Neural crest cell (in vitro differentiated cells): ENCODE data around the gene CLCN7. TPM values are rescaled to one million over a fixed set of nuclear protein-coding genes. Genes with fewer than 3 reads are reported as not detected.

Experiments used
- DNase-seq: peaks from one replicate; pipeline ENCODE4 v3.0.0; 2021; ENCODE audit warnings: low read depth, mixed read lengths, low spot score
- H3K27ac Mint-ChIP-seq: one replicate; pipeline ENCODE4 v1.8.0; 2021; ENCODE audit warnings: mild to moderate bottlenecking, mixed read lengths; ENCODE audit not compliant: unreplicated experiment
- H3K27me3 Mint-ChIP-seq: 2 replicates; pipeline ENCODE4 v1.8.0; 2021; ENCODE audit warnings: low read depth, mild to moderate bottlenecking, mixed read lengths
- H3K36me3 Mint-ChIP-seq: 2 replicates; pipeline ENCODE4 v1.8.0; 2021; ENCODE audit warnings: low read depth, mild to moderate bottlenecking, mixed read lengths
- H3K4me1 Mint-ChIP-seq: 2 replicates; pipeline ENCODE4 v1.8.0; 2021; ENCODE audit warnings: mixed read lengths
- H3K4me3 Mint-ChIP-seq: one replicate; pipeline ENCODE4 v1.8.0; 2021; ENCODE audit warnings: mild to moderate bottlenecking, mixed read lengths
- H3K9me3 Mint-ChIP-seq: 2 replicates; pipeline ENCODE4 v1.8.0; 2021; ENCODE audit warnings: mixed read lengths
- total RNA-seq: library from RNA; stranded (reverse); gene quantifications from 2 replicates; pipeline ENCODE4 v1.2.1, GENCODE V29; 2021
- TF ChIP-seq, protein P1 (sequence below): fragments of 200-600 bp; sonication (generic); conservative IDR thresholded peaks from 2 replicates; pipeline ENCODE4 v1.5.0; 2021; ENCODE audit warnings: antibody characterized with exemption, mild to moderate bottlenecking

The CLCN7 gene
- total RNA-seq, 1 donor from 2014 or later: 82.4 TPM

DNA sequence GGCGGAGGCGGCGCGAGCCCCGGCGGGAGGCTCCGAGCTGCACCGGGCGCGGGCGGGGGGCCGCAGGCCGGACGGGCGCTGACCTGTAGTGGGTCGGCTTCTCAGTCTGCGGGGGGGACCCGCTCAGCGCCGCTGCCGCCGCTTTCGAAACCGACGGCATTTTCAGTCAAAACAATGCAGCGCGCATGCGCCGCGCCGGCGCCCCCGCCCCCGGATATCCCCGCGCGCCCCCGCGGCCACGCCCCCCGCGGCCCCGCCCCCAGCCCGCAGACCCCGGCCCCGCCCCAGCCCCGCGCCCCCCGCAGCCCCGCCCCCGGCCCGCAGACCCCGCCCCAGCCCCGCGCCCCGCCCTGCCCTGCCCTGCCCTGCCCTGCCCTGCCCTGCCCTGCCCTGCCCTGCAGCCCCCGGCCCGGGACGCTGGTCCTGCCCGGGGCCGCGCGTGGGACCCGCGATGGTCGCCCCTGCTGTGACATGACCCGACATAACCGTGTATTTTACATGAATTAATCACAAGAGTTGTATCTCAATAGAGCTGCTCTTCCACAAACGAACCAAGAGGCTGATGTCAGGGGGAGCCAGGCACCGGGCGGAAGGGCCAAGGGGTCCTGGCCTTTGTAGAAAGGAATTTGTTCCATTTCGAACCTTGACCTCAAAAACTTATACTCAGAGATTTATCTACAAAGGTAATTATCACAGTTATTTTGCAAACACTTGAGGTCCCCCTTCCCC lies 60.1 kb downstream of the CLCN7 start, which contains the start of gene UNKL:
UNKL (minus strand) TSS at position 173 of the 729 bp plus-strand sequence; CDS start at position 160, 13 bp downstream.
- peak; percentile 64 for DNase-seq
- H3K36me3 Mint-ChIP-seq: no peaks in the 10 kb centered on the region
- H3K4me3 Mint-ChIP-seq: peak within 1 kb of the TSS; percentile 86
- H3K9me3 Mint-ChIP-seq: no peaks in the 10 kb centered on the region
- peaks cover 8% of the 10 kb centered on the region for H3K4me1 Mint-ChIP-seq
- TF ChIP-seq, protein P1, sequence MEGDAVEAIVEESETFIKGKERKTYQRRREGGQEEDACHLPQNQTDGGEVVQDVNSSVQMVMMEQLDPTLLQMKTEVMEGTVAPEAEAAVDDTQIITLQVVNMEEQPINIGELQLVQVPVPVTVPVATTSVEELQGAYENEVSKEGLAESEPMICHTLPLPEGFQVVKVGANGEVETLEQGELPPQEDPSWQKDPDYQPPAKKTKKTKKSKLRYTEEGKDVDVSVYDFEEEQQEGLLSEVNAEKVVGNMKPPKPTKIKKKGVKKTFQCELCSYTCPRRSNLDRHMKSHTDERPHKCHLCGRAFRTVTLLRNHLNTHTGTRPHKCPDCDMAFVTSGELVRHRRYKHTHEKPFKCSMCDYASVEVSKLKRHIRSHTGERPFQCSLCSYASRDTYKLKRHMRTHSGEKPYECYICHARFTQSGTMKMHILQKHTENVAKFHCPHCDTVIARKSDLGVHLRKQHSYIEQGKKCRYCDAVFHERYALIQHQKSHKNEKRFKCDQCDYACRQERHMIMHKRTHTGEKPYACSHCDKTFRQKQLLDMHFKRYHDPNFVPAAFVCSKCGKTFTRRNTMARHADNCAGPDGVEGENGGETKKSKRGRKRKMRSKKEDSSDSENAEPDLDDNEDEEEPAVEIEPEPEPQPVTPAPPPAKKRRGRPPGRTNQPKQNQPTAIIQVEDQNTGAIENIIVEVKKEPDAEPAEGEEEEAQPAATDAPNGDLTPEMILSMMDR: no peak
- no peak within 1 kb of the TSS for H3K27ac Mint-ChIP-seq
- H3K27me3 Mint-ChIP-seq: no peaks in the 10 kb centered on the region

DNA sequence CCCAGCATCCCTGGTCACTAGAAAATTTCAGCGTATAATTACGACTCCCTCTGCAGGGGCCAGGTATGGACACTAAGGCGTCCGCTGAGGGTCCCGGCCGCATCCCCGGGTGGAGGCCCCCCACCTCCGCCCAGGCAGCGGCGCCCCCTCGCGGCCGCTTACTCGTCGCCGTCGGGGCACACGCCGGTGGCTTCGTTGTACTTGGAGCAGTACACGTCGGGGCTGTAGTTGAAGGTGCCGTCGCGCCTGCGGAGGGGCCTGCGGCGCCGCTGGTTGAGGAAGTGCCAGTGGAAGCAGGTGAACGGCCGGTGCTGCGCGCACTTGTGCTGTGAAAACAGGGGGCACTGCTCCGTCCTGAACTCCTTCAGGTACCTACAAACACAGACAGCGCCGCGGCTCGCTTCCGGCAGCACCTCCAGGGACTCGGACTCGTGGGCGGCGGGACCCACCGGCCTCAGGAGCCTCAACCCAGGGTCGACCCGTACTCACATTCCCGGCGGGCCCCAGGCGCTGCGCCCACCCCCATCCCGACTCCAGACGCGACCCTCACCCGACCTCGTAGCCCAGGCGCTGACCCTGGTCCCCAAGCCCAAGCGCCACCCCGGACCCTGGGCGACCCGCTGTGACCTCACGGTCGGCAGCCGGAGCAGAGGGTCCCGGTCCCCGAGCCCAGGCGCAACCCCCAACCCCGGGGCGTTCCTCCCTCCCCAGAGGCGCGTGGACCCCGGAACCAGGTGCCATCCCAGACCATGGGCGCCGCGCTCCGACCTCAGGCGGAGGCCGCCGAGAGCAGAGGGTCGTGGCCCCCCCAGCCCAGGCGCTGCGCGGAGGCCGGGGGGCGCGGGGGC lies 60.9 kb downstream of the CLCN7 start:
- DNase-seq: peak; percentile 52
- Mint-ChIP-seq H3K4me1 (peaks cover 13% of the 10 kb centered on the region), H3K4me3 (peak overlapping the region; percentile 83), H3K27ac (no peak overlapping the region), H3K9me3 (no peaks in the 10 kb centered on the region), H3K27me3 (no peaks in the 10 kb centered on the region), H3K36me3 (no peaks in the 10 kb centered on the region)
- TF ChIP-seq, protein P1: peak; percentile 71

DNA sequence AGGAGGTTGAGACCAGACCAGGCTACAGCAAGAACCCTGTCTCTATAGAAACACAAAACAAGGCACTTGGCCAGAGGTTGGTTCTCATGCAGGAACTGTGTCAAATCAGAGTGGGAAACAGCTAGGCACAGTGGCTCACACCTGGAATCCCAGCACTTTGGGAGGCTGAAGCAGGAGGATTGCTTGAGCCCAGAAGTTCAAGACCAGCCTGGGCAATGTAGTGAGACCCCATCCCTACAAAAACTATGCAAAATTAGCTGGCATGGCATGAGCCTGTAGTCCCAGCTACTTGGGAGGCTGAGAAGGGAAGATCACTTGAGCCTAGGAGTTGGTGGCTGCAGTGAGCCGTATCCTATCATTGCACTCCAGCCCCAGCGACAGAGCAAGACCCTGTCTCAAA lies 62.0 kb downstream of the CLCN7 start:
- TF ChIP-seq, protein P1: no peak
- H3K27ac Mint-ChIP-seq: no peak overlapping the region
- H3K4me1 Mint-ChIP-seq: peaks cover 14% of the 10 kb centered on the region
- H3K36me3 Mint-ChIP-seq: no peaks in the 10 kb centered on the region
- peak overlapping the region; percentile 83 for H3K4me3 Mint-ChIP-seq
- no peaks in the 10 kb centered on the region for H3K27me3 Mint-ChIP-seq
- no peak for DNase-seq
- H3K9me3 Mint-ChIP-seq: no peaks in the 10 kb centered on the region

DNA sequence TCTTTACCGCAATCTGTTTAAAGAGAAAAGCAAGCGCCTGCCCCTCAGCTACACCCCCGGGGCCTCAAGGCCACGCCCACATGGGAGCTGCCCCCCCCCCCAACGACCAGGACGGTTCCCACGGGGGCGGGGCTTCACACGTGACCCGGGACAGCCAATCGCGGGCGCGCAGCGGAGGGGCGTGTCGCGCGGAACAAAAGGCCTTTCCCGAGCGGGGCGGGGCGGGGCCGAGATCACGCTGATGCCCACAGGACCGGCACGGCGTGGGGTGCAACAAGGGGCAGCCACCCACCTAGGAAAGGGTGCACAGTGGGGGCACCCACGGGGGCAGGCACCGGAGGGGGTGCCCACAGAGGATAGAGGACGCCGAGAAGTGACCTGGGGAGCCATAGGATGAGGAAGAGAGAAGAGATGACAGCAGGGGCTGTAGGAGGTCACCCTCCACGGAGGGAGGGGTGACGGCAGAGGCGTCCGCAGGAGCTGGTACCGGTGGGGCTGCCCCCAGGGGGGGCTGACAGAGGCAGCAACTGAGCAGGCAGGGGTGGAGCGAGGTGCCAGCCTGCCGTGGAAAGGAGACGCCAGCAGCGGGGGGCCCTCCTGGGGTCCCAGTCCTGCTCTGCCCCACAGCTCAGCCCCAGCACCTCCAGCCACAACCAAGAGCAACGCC lies 66.5 kb downstream of the CLCN7 start:
- no peak overlapping the region for H3K27ac Mint-ChIP-seq
- H3K36me3 Mint-ChIP-seq: no peaks in the 10 kb centered on the region
- no peaks in the 10 kb centered on the region for H3K27me3 Mint-ChIP-seq
- peak; percentile 95 for DNase-seq
- peaks cover 9% of the 10 kb centered on the region for H3K4me1 Mint-ChIP-seq
- H3K9me3 Mint-ChIP-seq: no peaks in the 10 kb centered on the region
- peak overlapping the region; percentile 87 for H3K4me3 Mint-ChIP-seq
- TF ChIP-seq, protein P1: no peak

DNA sequence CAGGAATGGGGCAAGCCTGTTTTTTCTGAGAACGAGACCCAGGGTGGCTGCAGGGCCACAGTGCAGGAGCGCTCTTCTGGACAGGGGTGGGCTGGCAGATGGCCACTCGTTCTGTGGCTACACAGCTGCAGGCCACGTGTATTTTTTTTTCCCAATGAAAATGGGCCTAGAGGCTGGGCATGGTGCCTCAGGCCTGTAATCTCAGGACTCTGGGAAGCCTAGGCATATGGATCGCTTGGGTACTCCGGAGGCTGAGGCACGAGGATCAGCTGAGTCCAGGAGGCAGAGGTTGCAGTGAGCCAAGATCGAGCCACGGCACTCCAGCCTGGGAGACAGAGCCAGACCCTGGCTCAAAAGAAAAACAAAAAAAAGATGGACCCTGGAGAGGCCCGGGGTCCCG lies 67.1 kb downstream of the CLCN7 start:
- no peaks in the 10 kb centered on the region for H3K36me3 Mint-ChIP-seq
- no peaks in the 10 kb centered on the region for H3K9me3 Mint-ChIP-seq
- TF ChIP-seq, protein P1: no peak
- no peak for DNase-seq
- H3K4me3 Mint-ChIP-seq: peak overlapping the region; percentile 87
- peak overlapping the region; percentile 78 for H3K27ac Mint-ChIP-seq
- peaks cover 9% of the 10 kb centered on the region for H3K4me1 Mint-ChIP-seq
- no peaks in the 10 kb centered on the region for H3K27me3 Mint-ChIP-seq
